ENCODE measurements around the gene EXOC6B.

- TF ChIP-seq CTCF (IDR thresholded peaks at IDR 0.05) (no peak), POLR2A (IDR thresholded peaks at IDR 0.05) (no peak), POLR2AphosphoS5 (IDR thresholded peaks at IDR 0.05) (no peak)
These were observed 411.6 kb downstream of the EXOC6B start for GRCh38 chr2:72414137-72414760.
